GM20431 (cell line): ENCODE measurements around the gene MCM6.
"Not testable (repeated sequence)": the region's sequence is repeated elsewhere in the genome, so short reads cannot be mapped to it uniquely, and the experiment has no call there.

Experiments
- in situ Hi-C: fragments of 300-500 bp; cut with MseI, MboI; formaldehyde crosslinking; loops from one replicate; pipeline ENCODE4 v1.15.0; 2020; ENCODE audit warnings: low sequenced_read_pairs; ENCODE audit not compliant: unreplicated experiment

MCM6 gene

GRCh38 chr2:135795641-135796040 lies 80.6 kb downstream of the MCM6 start:
- in situ Hi-C loops: not testable (repeated sequence)

GRCh38 chr2:135792401-135793150 lies 83.7 kb downstream of the MCM6 start:
- in situ Hi-C loops: no loop called here

GRCh38 chr2:135791418-135792190 lies 84.6 kb downstream of the MCM6 start:
- in situ Hi-C loops: no loop called here

- in situ Hi-C loops: no loop called here
Measured at GRCh38 chr2:135790423-135790822, 85.8 kb downstream of the MCM6 start.
